H9 (cell line): Measurements from ENCODE around the gene PCGF3. TPM values are rescaled to one million over a fixed set of nuclear protein-coding genes. Genes with fewer than 3 reads are reported as not detected.

ENCODE experiments used
- DNase-seq: peaks from one replicate; pipeline ENCODE4 v3.0.0-alpha.2; 2017
- H2AFZ ChIP-seq: one replicate; pipeline ENCODE4 v1.6.1; 2013; ENCODE audit warnings: mild to moderate bottlenecking, low read length, control low read depth, moderate library complexity
- H2AK5ac ChIP-seq: 2 replicates; pipeline ENCODE4 v1.6.1; 2013; ENCODE audit warnings: low read length, control low read depth, mixed read lengths; ENCODE audit not compliant: insufficient read length
- H2BK120ac ChIP-seq: one replicate; pipeline ENCODE4 v1.6.1; 2013; ENCODE audit warnings: low read depth, mild to moderate bottlenecking, low read length, control low read depth, inconsistent platforms; ENCODE audit not compliant: poor library complexity, severe bottlenecking
- H2BK12ac ChIP-seq: 2 replicates; pipeline ENCODE4 v1.6.1; 2013; ENCODE audit warnings: low read length, control low read depth, mixed read lengths, low read depth; ENCODE audit not compliant: insufficient read length
- H2BK15ac ChIP-seq: 2 replicates; pipeline ENCODE4 v1.6.1; 2013; ENCODE audit warnings: low read depth, low read length, control low read depth
- H2BK20ac ChIP-seq: one replicate; pipeline ENCODE4 v1.6.1; 2013; ENCODE audit warnings: low read depth, mild to moderate bottlenecking, low read length, control low read depth, inconsistent platforms; ENCODE audit not compliant: poor library complexity, severe bottlenecking
- H2BK5ac ChIP-seq: 2 replicates; pipeline ENCODE4 v1.6.1; 2013; ENCODE audit warnings: low read length, control low read depth, mixed read lengths; ENCODE audit not compliant: insufficient read length
- H3K14ac ChIP-seq: 2 replicates; pipeline ENCODE4 v1.6.1; 2013; ENCODE audit warnings: low read length, control low read depth; ENCODE audit not compliant: insufficient read depth
- H3K18ac ChIP-seq: 2 replicates; pipeline ENCODE4 v1.6.1; 2013; ENCODE audit warnings: low read depth, mild to moderate bottlenecking, mixed read lengths, low read length, control low read depth; ENCODE audit not compliant: insufficient read length
- H3K23ac ChIP-seq: 2 replicates; pipeline ENCODE4 v1.6.1; 2013; ENCODE audit warnings: low read length, control low read depth, mixed read lengths, low read depth; ENCODE audit not compliant: insufficient read length
- H3K23me2 ChIP-seq: 2 replicates; pipeline ENCODE4 v1.6.1; 2013; ENCODE audit warnings: low read depth, mild to moderate bottlenecking, mixed read lengths, low read length, control low read depth; ENCODE audit not compliant: insufficient read length, poor library complexity, severe bottlenecking
- H3K27ac ChIP-seq: 2 replicates; pipeline ENCODE4 v1.5.1; 2013; ENCODE audit warnings: low read length, control low read depth, mixed read lengths, low read depth; ENCODE audit not compliant: insufficient read length
- H3K27me3 ChIP-seq: 2 replicates; pipeline ENCODE4 v1.6.1; 2013; ENCODE audit warnings: low read length, control low read depth, inconsistent platforms; ENCODE audit not compliant: insufficient read depth
- H3K4ac ChIP-seq: 2 replicates; pipeline ENCODE4 v1.6.1; 2013; ENCODE audit warnings: low read depth, mild to moderate bottlenecking, control low read depth, inconsistent platforms, low read length, moderate library complexity
- H3K4me1 ChIP-seq: 2 replicates; pipeline ENCODE4 v1.6.1; 2013; ENCODE audit warnings: low read length, control low read depth, inconsistent platforms; ENCODE audit not compliant: insufficient read depth
- H3K4me2 ChIP-seq: 2 replicates; pipeline ENCODE4 v1.6.1; 2013; ENCODE audit warnings: low read length, control low read depth, mixed read lengths; ENCODE audit not compliant: insufficient read length, insufficient read depth
- H3K56ac ChIP-seq: 2 replicates; pipeline ENCODE4 v1.6.1; 2013; ENCODE audit warnings: low read depth, mild to moderate bottlenecking, mixed read lengths, low read length, control low read depth; ENCODE audit not compliant: insufficient read length
- H3K79me1 ChIP-seq: 2 replicates; pipeline ENCODE4 v1.6.1; 2013; ENCODE audit warnings: low read depth, mild to moderate bottlenecking, moderate library complexity, low read length, control low read depth, inconsistent platforms; ENCODE audit not compliant: insufficient read depth, poor library complexity, severe bottlenecking
- H3K79me2 ChIP-seq: 2 replicates; pipeline ENCODE4 v1.6.1; 2013; ENCODE audit warnings: low read length, control low read depth, inconsistent platforms; ENCODE audit not compliant: insufficient read depth
- H3K9ac ChIP-seq: 2 replicates; pipeline ENCODE4 v1.6.1; 2013; ENCODE audit warnings: low read length, control low read depth, mixed read lengths; ENCODE audit not compliant: insufficient read length; ENCODE audit errors: extremely low read depth
- H3K9me3 ChIP-seq: one replicate; pipeline ENCODE4 v1.6.1; 2013; ENCODE audit warnings: low read depth, low read length, inconsistent platforms; ENCODE audit not compliant: control insufficient read depth
- H3T11ph ChIP-seq: one replicate; pipeline ENCODE4 v1.6.1; 2013; ENCODE audit warnings: mild to moderate bottlenecking, low read length, control low read depth, inconsistent platforms
- H4K20me1 ChIP-seq: one replicate; pipeline ENCODE4 v1.6.1; 2013; ENCODE audit not compliant: control insufficient read depth, insufficient read length, insufficient read depth
- H4K5ac ChIP-seq: 2 replicates; pipeline ENCODE4 v1.6.1; 2013; ENCODE audit warnings: low read depth, mild to moderate bottlenecking, mixed read lengths, low read length, control low read depth; ENCODE audit not compliant: insufficient read length
- H4K8ac ChIP-seq: replicated peaks from 2 replicates; pipeline ENCODE4 v1.6.1; 2013; ENCODE audit warnings: low read length, control low read depth, mixed read lengths, low read depth; ENCODE audit not compliant: insufficient read length
- H4K91ac ChIP-seq: 2 replicates; pipeline ENCODE4 v1.6.1; 2013; ENCODE audit warnings: low read depth, mild to moderate bottlenecking, moderate library complexity, mixed read lengths, low read length, control low read depth; ENCODE audit not compliant: insufficient read length
- H3K27ac Mint-ChIP-seq, 3 experiments: 2 replicates in 2 of 3; 3 replicates in 1 of 3; pipeline ENCODE4 v1.8.0; 2020 to 2021; ENCODE audit warnings: mixed read lengths in 3 of 3, mild to moderate bottlenecking in 1 of 3, moderate library complexity in 1 of 3
- H3K27me3 Mint-ChIP-seq: 2 replicates; pipeline ENCODE4 v1.8.0; 2021; ENCODE audit warnings: low read depth, mild to moderate bottlenecking, moderate library complexity, mixed read lengths
- H3K36me3 Mint-ChIP-seq, 3 experiments: 2 replicates in 2 of 3; 3 replicates in 1 of 3; pipeline ENCODE4 v1.8.0; 2020 to 2021; ENCODE audit warnings: low read depth in 3 of 3, mixed read lengths in 3 of 3; ENCODE audit not compliant: insufficient read depth in 1 of 3
- H3K4me1 Mint-ChIP-seq, 2 experiments: 2 replicates each; pipeline ENCODE4 v1.8.0; 2020; ENCODE audit warnings: mixed read lengths in 2 of 2
- H3K4me3 Mint-ChIP-seq, 2 experiments: 2 replicates in 1 of 2; 3 replicates in 1 of 2; pipeline ENCODE4 v1.8.0; 2020 to 2021; ENCODE audit warnings: mild to moderate bottlenecking in 2 of 2, mixed read lengths in 2 of 2, moderate library complexity in 1 of 2
- H3K9me3 Mint-ChIP-seq, 2 experiments: 2 replicates in 1 of 2; 3 replicates in 1 of 2; pipeline ENCODE4 v1.8.0; 2020; ENCODE audit warnings: mild to moderate bottlenecking in 2 of 2, mixed read lengths in 2 of 2, moderate library complexity in 1 of 2
- CTCF ChIP-seq: fragments of 200-600 bp; sonication (generic); conservative IDR thresholded peaks from 3 replicates; pipeline ENCODE4 v1.8.0; 2021; ENCODE audit warnings: antibody characterized with exemption, mild to moderate bottlenecking
- WGBS: extraction: QIAGEN DNeasy Blood & Tissue Kit; methylation state at CpG from one replicate; pipeline ENCODE4 v1.1.7; 2013; ENCODE audit warnings: missing lambda C conversion rate, low lambda C conversion rate, mixed read lengths; ENCODE audit not compliant: insufficient read length; ENCODE audit errors: extremely low coverage; 5-methylcytosine and 5-hydroxymethylcytosine counted together
- total RNA-seq: library from RNA; stranded (reverse); gene quantifications from 2 replicates; pipeline ENCODE4 v1.2.1, GENCODE V29; 2021

Gene PCGF3
- total RNA-seq, 1 experiment from 2014 or later: 43.1 TPM

- Histone ChIP-seq H3K23me2 (no peaks in the 10 kb centered on the region), H4K8ac (no peak overlapping the region), H3K23ac (no peak overlapping the region), H3K9me3 (no peaks in the 10 kb centered on the region), H3K56ac (no peak overlapping the region), H3K4me1 (no peaks in the 10 kb centered on the region), H3K14ac (no peak overlapping the region), H2BK5ac (no peak overlapping the region), H2BK20ac (no peak overlapping the region), H3K18ac (no peak overlapping the region), H2AK5ac (no peak overlapping the region), H3K79me2 (peaks cover 39% of the 10 kb centered on the region; the same call in 1 of the 2 replicates), H3K9ac (no peak overlapping the region), H3K27ac (no peak overlapping the region), H3K79me1 (peaks cover 17% of the 10 kb centered on the region), H4K20me1 (peaks cover 4% of the 10 kb centered on the region), H2BK120ac (no peak overlapping the region), H2AFZ (no peak overlapping the region), H4K5ac (no peak overlapping the region), H2BK12ac (no peak overlapping the region), H2BK15ac (no peak overlapping the region), H3K4ac (no peak overlapping the region), H4K91ac (no peak overlapping the region), H3K4me2 (no peak overlapping the region), H3T11ph (no peak overlapping the region), H3K27me3 (no peaks in the 10 kb centered on the region; the same call in 1 of the 2 replicates)
- H3K4me1 Mint-ChIP-seq: peaks cover 3 to 5% of the 10 kb centered on the region in 2 experiments; a peak in 3 of 4 replicates
- TF ChIP-seq CTCF: no peak
- WGBS: no CpG with 5 or more reads among the region's 6 CpGs
- H3K36me3 Mint-ChIP-seq: peaks cover 24 to 30% (median 28%) of the 10 kb centered on the region in 3 experiments
- no peak for DNase-seq
- no peak overlapping the region for H3K4me3 Mint-ChIP-seq
- H3K9me3 Mint-ChIP-seq: peaks cover 0 to 4% of the 10 kb centered on the region in 2 experiments; a peak in 2 of 5 replicates
- H3K27me3 Mint-ChIP-seq: peaks cover 7% of the 10 kb centered on the region
- H3K27ac Mint-ChIP-seq: no peak overlapping the region
These were observed 3.7 kb downstream of the PCGF3 start for GRCh38 chr4:709348-709747.
